Measurements from ENCODE around the gene CNPY1.

DNA sequence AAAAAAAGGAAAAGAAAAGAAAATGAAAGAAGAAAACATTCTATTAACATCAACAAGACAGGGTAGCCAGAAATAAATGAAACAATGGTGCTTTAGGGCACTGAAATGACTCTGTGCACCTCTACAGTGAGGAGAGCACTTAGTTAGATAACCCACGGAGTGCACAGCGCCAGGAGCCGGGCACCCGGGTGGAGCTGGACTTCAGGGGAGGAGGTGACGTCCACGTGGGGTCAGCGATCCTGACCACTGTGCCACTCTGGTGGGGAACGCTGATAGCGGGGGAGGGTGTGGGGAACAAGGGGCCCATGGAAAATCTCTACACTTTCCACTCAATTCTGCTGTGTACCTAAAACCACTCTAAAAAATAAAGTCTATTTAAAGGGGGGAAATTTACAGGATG, 15.7 kb upstream of the CNPY1 start:
- TF ChIP-seq CTCF (IDR thresholded peaks at IDR 0.05): no peak
- no peak for TF ChIP-seq POLR2A (IDR thresholded peaks at IDR 0.05)

All from adrenal gland (tissue), 5 donors.